ENCODE data around the gene CGB7. TPM values are rescaled to one million over a fixed set of nuclear protein-coding genes. Genes with fewer than 3 reads are reported as not detected.

CGB7 gene
- total RNA-seq (2022; extraction: Qiagen RNA extraction), result 0.23 to 0.86 TPM (median 0.45 TPM) in 5 replicates

GRCh38 chr19:49057636-49058234 lies at the start of gene CGB7:
CGB7 (minus strand) TSS chr19:49057749; CDS start chr19:49055375, 2,374 bp downstream.

GRCh38 chr19:49085020-49085867 lies 27.7 kb upstream of the CGB7 start, which contains the start of gene SNRNP70:
SNRNP70 (plus strand) TSS chr19:49085451; CDS start chr19:49086415, 964 bp downstream.

GRCh38 chr19:49064768-49065611 lies 7.4 kb upstream of the CGB7 start, which contains the start of gene NTF4:
NTF4 (minus strand) TSS chr19:49064818; CDS start chr19:49061997, 2,821 bp downstream.

GRCh38 chr19:49049011-49049410 lies 8.5 kb downstream of the CGB7 start, which contains the start of gene CGB8:
CGB8 (minus strand) TSS chr19:49049111; CDS start chr19:49048739, 372 bp downstream.

GRCh38 chr19:49043548-49043947 lies 14.0 kb downstream of the CGB7 start, which contains the start of gene CGB5:
CGB5 (plus strand) TSS chr19:49043848; CDS start chr19:49044210, 362 bp downstream.

GRCh38 chr19:49036815-49037214 lies 20.7 kb downstream of the CGB7 start, which contains the start of gene CGB1:
CGB1 (minus strand) TSS chr19:49036895; CDS start chr19:49036711, 184 bp downstream.

GRCh38 chr19:49031642-49032301 lies 25.8 kb downstream of the CGB7 start, which contains the start of gene CGB2:
CGB2 (plus strand) TSS chr19:49031890; CDS start chr19:49032096, 206 bp downstream.

GRCh38 chr19:49024233-49024632 lies 33.3 kb downstream of the CGB7 start, which contains the start of gene CGB3:
CGB3 (minus strand) TSS chr19:49024333; CDS start chr19:49023971, 362 bp downstream.

GRCh38 chr19:49017041-49017665 lies 40.4 kb downstream of the CGB7 start, which contains the start of gene LHB:
LHB (minus strand) TSS chr19:49017091; CDS start chr19:49017081, 10 bp downstream.

Other genes starting within 250 kb of the CGB7 start
- gene BCAT2, start 246.7 kb downstream of the CGB7 start, total RNA-seq (2022; extraction: Qiagen RNA extraction), result 48.8 to 56.6 TPM (median 56.3 TPM) in 5 replicates
- gene HSD17B14, start 221.3 kb downstream of the CGB7 start, total RNA-seq (2022; extraction: Qiagen RNA extraction), result 12.1 to 15.5 TPM (median 13.1 TPM) in 5 replicates
- 1.3 to 1.5 TPM (median 1.4 TPM) in 5 replicates for gene PLEKHA4, start 189.1 kb downstream of the CGB7 start, total RNA-seq (2022; extraction: Qiagen RNA extraction)
- 76.6 to 102 TPM (median 92.1 TPM) in 5 replicates for gene PPP1R15A, start 185.3 kb downstream of the CGB7 start, total RNA-seq (2022; extraction: Qiagen RNA extraction)
- gene TULP2, start 159.0 kb downstream of the CGB7 start, total RNA-seq (2022; extraction: Qiagen RNA extraction), result not detected in 5 replicates
- 182 to 210 TPM (median 199 TPM) in 5 replicates for gene NUCB1, start 157.4 kb downstream of the CGB7 start, total RNA-seq (2022; extraction: Qiagen RNA extraction)
- 0.62 to 1.5 TPM (median 1.2 TPM) in 5 replicates for gene DHDH, start 124.0 kb downstream of the CGB7 start, total RNA-seq (2022; extraction: Qiagen RNA extraction)
- gene BAX, start 102.9 kb downstream of the CGB7 start, total RNA-seq (2022; extraction: Qiagen RNA extraction), result 254 to 381 TPM (median 326 TPM) in 5 replicates
- gene FTL, start 92.4 kb downstream of the CGB7 start, total RNA-seq (2022; extraction: Qiagen RNA extraction), result 16,748 to 23,741 TPM (median 18,953 TPM) in 5 replicates
- gene GYS1, start 64.4 kb downstream of the CGB7 start, total RNA-seq (2022; extraction: Qiagen RNA extraction), result 17.3 to 24.3 TPM (median 21.1 TPM) in 5 replicates
- gene RUVBL2, start 63.9 kb downstream of the CGB7 start, total RNA-seq (2022; extraction: Qiagen RNA extraction), result 224 to 281 TPM (median 256 TPM) in 5 replicates
- 0.19 TPM in 1 of 5 replicates, not detected in the others for gene LHB, start 40.7 kb downstream of the CGB7 start, total RNA-seq (2022; extraction: Qiagen RNA extraction)
- not detected in 5 replicates for gene CGB3, start 33.4 kb downstream of the CGB7 start, total RNA-seq (2022; extraction: Qiagen RNA extraction)
- 0.12 to 0.36 TPM (median 0.24 TPM) in 4 of 5 replicates, not detected in the other for gene CGB2, start 25.9 kb downstream of the CGB7 start, total RNA-seq (2022; extraction: Qiagen RNA extraction)
- 0.14 TPM in 1 of 5 replicates, not detected in the others for gene CGB1, start 20.9 kb downstream of the CGB7 start, total RNA-seq (2022; extraction: Qiagen RNA extraction)
- 0.20 to 0.72 TPM (median 0.42 TPM) in 4 of 5 replicates, not detected in the other for gene CGB5, start 13.9 kb downstream of the CGB7 start, total RNA-seq (2022; extraction: Qiagen RNA extraction)
- gene CGB8, start 8.6 kb downstream of the CGB7 start, total RNA-seq (2022; extraction: Qiagen RNA extraction), result 1.5 to 3.0 TPM (median 2.7 TPM) in 5 replicates
- 0.24 to 0.75 TPM (median 0.67 TPM) in 5 replicates for gene NTF4, start 7.1 kb upstream of the CGB7 start, total RNA-seq (2022; extraction: Qiagen RNA extraction)
- not detected in 5 replicates for gene KCNA7, start 14.9 kb upstream of the CGB7 start, total RNA-seq (2022; extraction: Qiagen RNA extraction)
- 256 to 381 TPM (median 350 TPM) in 5 replicates for gene SNRNP70, start 27.7 kb upstream of the CGB7 start, total RNA-seq (2022; extraction: Qiagen RNA extraction)
- 3.6 to 9.0 TPM (median 6.9 TPM) in 5 replicates for gene LIN7B, start 56.6 kb upstream of the CGB7 start, total RNA-seq (2022; extraction: Qiagen RNA extraction)
- gene C19orf73, start 61.4 kb upstream of the CGB7 start, total RNA-seq (2022; extraction: Qiagen RNA extraction), result 0.82 to 1.9 TPM (median 1.3 TPM) in 5 replicates
- 4.2 to 6.2 TPM (median 5.9 TPM) in 5 replicates for gene PPFIA3, start 61.8 kb upstream of the CGB7 start, total RNA-seq (2022; extraction: Qiagen RNA extraction)
- gene HRC, start 97.6 kb upstream of the CGB7 start, total RNA-seq (2022; extraction: Qiagen RNA extraction), result not detected in 5 replicates
- gene TRPM4, start 100.0 kb upstream of the CGB7 start, total RNA-seq (2022; extraction: Qiagen RNA extraction), result 6.5 to 11.6 TPM (median 8.7 TPM) in 5 replicates

Data from A549 treated with dexamethasone at 1 μM for 4 hours (cell line).